ENCODE data around the gene USP24.

The USP24 gene, protein sequence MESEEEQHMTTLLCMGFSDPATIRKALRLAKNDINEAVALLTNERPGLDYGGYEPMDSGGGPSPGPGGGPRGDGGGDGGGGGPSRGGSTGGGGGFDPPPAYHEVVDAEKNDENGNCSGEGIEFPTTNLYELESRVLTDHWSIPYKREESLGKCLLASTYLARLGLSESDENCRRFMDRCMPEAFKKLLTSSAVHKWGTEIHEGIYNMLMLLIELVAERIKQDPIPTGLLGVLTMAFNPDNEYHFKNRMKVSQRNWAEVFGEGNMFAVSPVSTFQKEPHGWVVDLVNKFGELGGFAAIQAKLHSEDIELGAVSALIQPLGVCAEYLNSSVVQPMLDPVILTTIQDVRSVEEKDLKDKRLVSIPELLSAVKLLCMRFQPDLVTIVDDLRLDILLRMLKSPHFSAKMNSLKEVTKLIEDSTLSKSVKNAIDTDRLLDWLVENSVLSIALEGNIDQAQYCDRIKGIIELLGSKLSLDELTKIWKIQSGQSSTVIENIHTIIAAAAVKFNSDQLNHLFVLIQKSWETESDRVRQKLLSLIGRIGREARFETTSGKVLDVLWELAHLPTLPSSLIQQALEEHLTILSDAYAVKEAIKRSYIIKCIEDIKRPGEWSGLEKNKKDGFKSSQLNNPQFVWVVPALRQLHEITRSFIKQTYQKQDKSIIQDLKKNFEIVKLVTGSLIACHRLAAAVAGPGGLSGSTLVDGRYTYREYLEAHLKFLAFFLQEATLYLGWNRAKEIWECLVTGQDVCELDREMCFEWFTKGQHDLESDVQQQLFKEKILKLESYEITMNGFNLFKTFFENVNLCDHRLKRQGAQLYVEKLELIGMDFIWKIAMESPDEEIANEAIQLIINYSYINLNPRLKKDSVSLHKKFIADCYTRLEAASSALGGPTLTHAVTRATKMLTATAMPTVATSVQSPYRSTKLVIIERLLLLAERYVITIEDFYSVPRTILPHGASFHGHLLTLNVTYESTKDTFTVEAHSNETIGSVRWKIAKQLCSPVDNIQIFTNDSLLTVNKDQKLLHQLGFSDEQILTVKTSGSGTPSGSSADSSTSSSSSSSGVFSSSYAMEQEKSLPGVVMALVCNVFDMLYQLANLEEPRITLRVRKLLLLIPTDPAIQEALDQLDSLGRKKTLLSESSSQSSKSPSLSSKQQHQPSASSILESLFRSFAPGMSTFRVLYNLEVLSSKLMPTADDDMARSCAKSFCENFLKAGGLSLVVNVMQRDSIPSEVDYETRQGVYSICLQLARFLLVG (N-terminal part only)

DNA sequence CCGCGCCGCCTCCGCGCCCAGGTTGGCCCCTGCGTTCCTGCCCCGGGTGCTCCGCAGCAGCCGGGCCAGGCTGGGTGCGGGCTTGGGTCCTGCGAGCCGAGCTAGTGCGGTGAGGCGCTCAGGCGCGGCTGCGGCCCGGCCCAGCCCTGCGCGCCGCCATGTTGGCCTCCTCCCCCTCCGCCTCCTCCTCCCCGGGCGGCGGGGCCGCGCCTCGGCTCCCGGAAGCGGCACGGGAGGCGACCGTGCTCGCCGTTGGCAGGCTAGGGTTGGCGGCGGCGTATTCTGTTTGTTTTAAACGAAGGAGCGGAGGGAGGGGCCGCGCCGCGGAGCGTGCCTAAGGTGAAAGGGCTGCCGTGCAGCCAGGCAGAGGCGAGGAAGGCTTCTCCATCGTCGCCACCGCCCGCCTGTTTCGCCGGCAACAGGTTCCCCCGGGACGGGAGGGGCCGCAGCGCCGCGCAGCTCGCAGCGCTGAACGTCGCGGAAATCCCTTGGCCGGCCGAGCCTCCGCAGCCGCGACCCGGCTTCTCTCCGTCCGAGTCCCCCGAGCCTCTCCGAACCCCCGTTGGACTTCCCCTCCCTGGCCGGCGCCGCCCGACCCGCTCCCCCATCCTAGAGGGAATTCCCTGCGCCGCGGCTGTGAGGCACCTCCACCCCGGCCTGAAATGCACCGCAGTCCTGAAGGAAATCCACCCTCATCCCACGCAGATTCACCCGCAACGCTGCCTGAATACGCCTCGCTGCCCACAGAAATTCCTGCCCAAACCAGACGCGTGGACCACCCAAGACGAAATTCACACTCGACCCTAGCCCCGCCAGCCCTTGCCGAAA is at the start of gene USP24:
Gene USP24 (minus strand): TSS at position 171 of the 828 bp plus-strand sequence. CDS start 251 bp downstream, outside the sequence.
- peak; percentile 80 to 81 for DNase-seq

- DNase-seq = no peak
Measured at GRCh38 chr1:55262822-55263221, 47.7 kb upstream of the USP24 start.

- DNase-seq = no peak
Measured at GRCh38 chr1:55259911-55260609, 44.9 kb upstream of the USP24 start.

- peak in 1 of 2 donors; percentile 19 for DNase-seq
Measured at GRCh38 chr1:55257958-55258357, 42.8 kb upstream of the USP24 start.

GRCh38 chr1:55255901-55256300 is 40.7 kb upstream of the USP24 start:
- DNase-seq = no peak

GRCh38 chr1:55252942-55253589 is 37.9 kb upstream of the USP24 start:
- no peak for DNase-seq

GRCh38 chr1:55250399-55251075 is 35.4 kb upstream of the USP24 start:
- DNase-seq = no peak

DNA sequence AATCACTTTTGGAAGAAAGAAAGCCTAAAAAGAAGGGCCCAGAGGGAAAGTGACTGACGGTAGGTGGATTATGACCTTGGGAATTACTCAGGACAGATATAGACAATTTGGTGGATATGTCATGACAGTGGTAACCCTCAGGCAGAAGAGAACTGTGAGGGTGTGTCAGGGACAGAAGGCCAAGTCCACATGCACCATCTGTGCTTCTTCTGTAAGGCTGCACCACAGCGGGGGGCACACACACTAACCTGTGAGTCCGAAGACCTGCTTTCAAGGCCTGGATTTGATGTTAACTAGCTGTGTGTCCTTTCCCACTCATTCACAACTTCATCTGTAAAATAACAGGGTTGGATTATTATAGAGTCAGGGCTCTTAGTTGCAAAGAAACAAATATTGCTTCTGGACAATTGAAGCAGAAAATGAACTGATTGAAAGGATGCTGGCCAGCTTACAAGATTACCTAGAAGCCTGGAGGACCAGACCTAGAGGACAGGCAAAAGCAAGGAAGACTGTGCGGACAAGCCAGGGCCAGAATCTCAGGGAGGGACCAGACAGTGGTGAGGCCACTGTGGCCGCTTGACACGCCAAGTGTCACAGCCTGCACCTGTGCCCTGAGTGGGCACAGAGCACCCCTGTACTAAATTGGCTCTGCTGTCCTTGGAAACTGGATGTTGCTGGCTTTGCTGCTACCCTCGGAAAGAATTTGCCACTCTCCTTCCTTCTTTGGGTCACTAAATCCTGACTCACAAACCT is 34.7 kb upstream of the USP24 start:
- no peak for DNase-seq

DNA sequence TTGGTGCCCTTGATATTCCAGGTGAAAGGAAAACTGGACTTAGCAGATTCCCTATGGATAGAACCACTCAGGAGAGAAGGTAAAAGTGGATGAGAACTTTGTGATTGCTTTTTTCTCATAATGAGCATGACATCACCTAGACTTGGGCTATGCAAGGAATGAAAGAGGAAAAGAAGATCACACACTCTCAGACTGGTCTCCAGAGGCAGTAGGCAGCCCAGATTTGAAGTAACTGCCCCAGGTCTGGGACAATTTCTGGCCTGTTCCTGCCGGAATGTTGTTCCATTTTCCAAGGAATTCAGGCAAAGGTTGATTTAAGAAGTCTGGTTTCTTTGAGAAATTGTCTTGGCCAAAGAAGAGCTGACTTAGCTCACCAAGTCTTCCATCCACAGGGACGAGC is 31.7 kb upstream of the USP24 start:
- no peak for DNase-seq

GRCh38 chr1:55246331-55246730 is 31.2 kb upstream of the USP24 start:
- no peak for DNase-seq

- DNase-seq = no peak
Measured at GRCh38 chr1:55245781-55246180, 30.6 kb upstream of the USP24 start.

GRCh38 chr1:55244476-55245099 is 29.4 kb upstream of the USP24 start:
- no peak for DNase-seq

GRCh38 chr1:55243655-55244054 is 28.5 kb upstream of the USP24 start:
- DNase-seq = no peak

GRCh38 chr1:55239548-55239947 is 24.4 kb upstream of the USP24 start:
- no peak for DNase-seq

- no peak for DNase-seq
Measured at GRCh38 chr1:55235722-55236121, 20.6 kb upstream of the USP24 start.

- no peak for DNase-seq
Measured at GRCh38 chr1:55234016-55234415, 18.9 kb upstream of the USP24 start.

- DNase-seq = no peak
Measured at GRCh38 chr1:55233145-55233777, 18.1 kb upstream of the USP24 start.

GRCh38 chr1:55232448-55233144 is 17.4 kb upstream of the USP24 start:
- no peak for DNase-seq
